IPS-18a (cell line): ENCODE data around the gene KLHL22.
"Not testable (repeated sequence)": the region's sequence is repeated elsewhere in the genome, so short reads cannot be mapped to it uniquely, and the experiment has no call there.

Experiments used
- H3K27ac ChIP-seq: one replicate; pipeline ENCODE4 v1.5.1; 2013; ENCODE audit warnings: low read length
- H3K27me3 ChIP-seq: one replicate; pipeline ENCODE4 v1.6.1; 2013; ENCODE audit warnings: mild to moderate bottlenecking, low read length; ENCODE audit not compliant: control insufficient read depth, insufficient read depth
- H3K36me3 ChIP-seq: one replicate; pipeline ENCODE4 v1.6.1; 2013; ENCODE audit warnings: low read depth, low read length; ENCODE audit not compliant: control insufficient read depth
- H3K4me1 ChIP-seq: one replicate; pipeline ENCODE4 v1.6.1; 2013; ENCODE audit warnings: low read depth, low read length; ENCODE audit not compliant: control insufficient read depth
- H3K4me3 ChIP-seq: one replicate; pipeline ENCODE4 v1.5.1; 2013; ENCODE audit warnings: low read length
- H3K9ac ChIP-seq: one replicate; pipeline ENCODE4 v1.6.1; 2013; ENCODE audit warnings: mild to moderate bottlenecking, low read length, moderate library complexity
- H3K9me3 ChIP-seq: one replicate; pipeline ENCODE4 v1.6.1; 2013; ENCODE audit warnings: low read depth, low read length; ENCODE audit not compliant: control insufficient read depth

Gene KLHL22

DNA sequence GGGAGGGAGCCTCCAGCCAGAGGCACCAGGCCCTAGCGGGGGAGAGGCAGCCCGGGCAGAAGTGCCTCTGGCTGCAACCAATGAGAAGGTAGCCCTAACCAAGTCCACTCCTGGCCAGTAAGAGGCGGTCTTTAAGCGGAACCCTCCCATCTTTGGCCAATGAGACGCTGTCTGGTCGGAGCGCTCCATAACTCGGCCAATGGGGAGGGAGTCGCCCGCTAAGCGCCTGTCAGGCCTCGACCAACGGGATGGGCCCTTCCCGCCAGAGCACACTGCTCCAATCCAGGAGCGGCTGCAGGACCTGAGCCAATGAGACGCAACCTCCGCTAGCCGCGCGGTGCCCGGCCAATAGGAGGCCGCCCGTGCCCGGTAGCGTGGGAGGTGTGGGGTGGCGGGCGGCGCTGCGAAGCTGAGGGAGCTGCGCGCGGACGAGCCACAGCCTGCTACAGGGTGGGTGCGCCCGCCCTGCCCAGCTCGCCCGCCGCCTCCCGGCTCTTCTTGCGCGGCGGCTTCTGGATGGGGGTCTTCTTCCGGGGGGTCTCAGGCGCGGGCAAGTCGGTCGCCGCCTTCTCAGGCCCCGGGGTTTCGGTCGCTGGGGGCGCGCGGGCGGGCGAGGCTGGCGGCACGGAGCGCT is 70.5 kb downstream of the KLHL22 start:
- H3K36me3 ChIP-seq: no peaks in the 10 kb centered on the region
- H3K4me3 ChIP-seq: no peak overlapping the region
- no peak overlapping the region for H3K27ac ChIP-seq
- H3K4me1 ChIP-seq: peaks cover 10% of the 10 kb centered on the region
- peaks cover 19% of the 10 kb centered on the region for H3K27me3 ChIP-seq
- no peak overlapping the region for H3K9ac ChIP-seq
- H3K9me3 ChIP-seq: no peaks in the 10 kb centered on the region

DNA sequence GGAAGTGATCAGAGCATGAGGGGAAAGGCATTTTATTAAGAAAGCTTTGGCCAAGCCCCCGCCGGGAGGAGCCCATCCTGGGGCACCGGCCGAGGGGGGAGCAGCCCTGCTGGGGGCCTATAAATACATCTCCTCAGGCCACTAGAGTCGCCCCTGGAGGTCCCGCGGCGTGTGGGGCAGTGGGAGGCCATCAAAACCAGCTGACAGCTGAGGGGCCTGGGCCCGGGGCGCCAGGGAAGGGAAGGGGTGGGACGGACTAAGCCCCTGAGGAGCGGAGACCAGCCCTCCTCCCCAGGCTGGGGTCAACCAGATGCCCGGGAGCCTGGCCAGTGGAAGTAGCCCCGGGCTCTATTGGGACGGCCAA is 71.0 kb downstream of the KLHL22 start:
- H3K4me1 ChIP-seq: peaks cover 7% of the 10 kb centered on the region
- H3K36me3 ChIP-seq: no peaks in the 10 kb centered on the region
- H3K27me3 ChIP-seq: peaks cover 14% of the 10 kb centered on the region
- no peak overlapping the region for H3K4me3 ChIP-seq
- H3K9ac ChIP-seq: no peak overlapping the region
- no peak overlapping the region for H3K27ac ChIP-seq
- H3K9me3 ChIP-seq: no peaks in the 10 kb centered on the region

DNA sequence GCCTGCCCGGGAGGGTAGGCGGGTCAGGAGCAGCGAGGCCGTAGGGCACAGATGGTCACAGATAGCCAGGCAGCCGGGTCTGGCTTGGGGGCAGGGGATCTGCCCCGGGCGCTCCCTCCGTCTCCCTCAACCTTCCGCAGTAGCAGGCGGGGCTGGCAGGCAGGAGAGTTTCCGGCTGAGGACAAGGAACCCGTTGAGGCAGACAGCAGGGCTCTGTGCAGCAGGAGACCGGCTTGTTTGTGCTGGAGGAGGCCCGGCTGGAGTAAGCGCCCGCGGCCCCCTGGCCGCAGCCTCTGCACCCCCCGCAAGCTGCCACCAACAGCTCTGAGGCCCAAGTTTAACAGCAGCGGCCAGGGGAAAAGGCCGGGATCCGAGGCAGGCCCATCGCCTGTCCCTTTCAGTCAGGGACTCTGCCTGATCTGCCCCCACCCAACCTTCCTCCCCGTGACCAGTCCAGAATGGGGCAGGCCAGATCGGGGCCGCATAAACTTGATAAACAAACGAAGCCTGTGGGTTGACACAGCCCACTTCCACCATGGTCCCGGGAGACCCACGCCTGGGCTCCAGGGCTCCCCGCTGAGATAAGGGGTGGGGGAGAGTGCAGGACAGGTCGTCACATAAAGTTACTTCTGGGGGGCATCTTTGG is 71.6 kb downstream of the KLHL22 start:
- Histone ChIP-seq H3K27ac (no peak overlapping the region), H3K4me3 (no peak overlapping the region), H3K9ac (no peak overlapping the region), H3K4me1 (peaks cover 7% of the 10 kb centered on the region), H3K36me3 (no peaks in the 10 kb centered on the region), H3K9me3 (no peaks in the 10 kb centered on the region), H3K27me3 (peaks cover 8% of the 10 kb centered on the region)

DNA sequence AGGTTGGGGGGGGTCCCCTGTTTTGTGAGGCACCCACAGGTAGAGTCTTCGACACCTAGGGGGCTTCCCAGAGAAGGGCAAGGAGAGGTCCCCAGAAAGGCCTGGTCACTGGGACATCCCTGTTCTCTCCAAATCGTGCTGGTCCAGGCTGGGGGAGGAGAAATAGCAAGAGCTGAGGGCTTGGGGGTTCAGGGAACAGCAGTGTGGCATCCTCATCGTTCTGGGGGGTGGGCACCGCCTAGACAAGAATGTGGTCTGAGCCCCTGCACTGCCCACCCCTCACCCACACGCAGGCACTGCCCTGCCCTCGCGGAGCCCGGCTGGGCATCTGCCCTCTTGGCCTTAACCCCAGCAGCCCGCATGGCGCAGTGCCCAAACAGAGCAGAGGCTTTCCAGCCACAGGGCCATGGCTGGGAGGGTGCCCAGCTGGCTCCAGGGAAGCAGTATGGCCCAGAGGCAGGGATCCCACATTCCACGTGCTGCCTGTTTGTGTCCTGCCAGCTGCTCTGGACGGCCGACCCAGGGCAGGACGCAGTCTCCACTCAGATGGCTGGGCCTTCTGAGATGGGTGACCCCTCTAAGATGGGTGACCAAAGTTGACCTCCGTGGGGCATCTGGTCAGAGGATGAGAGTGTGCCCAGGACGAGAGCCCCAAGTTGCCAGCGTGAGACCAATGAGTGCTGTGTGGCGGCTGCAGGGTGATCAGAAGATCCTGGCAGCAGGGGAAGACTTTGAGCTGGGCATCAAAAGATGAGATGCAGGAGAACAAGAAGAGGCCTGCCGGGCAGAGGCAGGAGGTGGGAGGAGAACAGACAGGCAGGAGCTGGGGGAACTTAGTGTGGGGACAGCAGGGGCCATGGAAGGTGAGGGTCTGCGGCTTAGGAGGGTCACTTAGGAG is 72.3 kb downstream of the KLHL22 start:
- Histone ChIP-seq H3K27ac (no peak overlapping the region), H3K4me1 (peaks cover 3% of the 10 kb centered on the region), H3K9me3 (no peaks in the 10 kb centered on the region), H3K36me3 (no peaks in the 10 kb centered on the region), H3K9ac (no peak overlapping the region), H3K4me3 (no peak overlapping the region), H3K27me3 (peaks cover under 1% of the 10 kb centered on the region)

DNA sequence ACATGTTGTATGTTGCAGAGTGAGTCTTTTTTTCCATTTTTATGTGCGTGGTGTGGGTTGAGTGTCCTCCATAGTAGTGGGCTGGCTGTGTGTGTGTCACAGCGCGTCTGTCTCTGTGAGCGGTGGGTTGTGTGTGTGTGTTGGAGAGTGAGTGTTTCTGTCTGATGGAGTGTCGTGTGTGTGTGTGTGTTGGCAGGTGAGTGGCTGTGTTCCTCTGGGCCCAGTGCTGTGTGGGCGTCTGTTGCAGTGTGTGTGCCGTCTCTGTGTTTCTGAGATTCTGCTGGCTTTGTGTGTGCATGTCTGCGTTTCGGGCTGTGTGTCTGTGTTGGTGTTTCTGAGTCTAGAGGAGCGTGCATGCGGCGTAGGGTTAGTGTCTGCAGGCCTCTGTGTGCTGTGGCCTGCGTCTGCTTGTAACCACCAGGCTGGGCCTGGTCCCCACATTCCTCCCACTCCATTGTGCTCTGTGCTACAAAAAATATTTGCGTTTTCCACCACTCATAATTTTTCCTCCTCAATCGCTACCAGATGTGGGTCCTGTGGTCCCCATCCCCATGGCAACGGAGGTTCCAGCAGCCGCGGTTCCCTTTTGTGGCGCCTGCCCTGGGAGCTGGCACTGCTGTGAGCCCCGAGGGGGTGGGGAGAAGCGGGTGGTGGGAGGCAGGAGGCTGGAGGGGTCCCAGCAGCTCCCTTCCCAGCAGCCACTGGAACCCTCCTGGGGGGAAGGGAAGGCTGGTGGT is 73.2 kb downstream of the KLHL22 start:
- peaks cover 3% of the 10 kb centered on the region for H3K4me1 ChIP-seq
- no peak overlapping the region for H3K27ac ChIP-seq
- H3K36me3 ChIP-seq: no peaks in the 10 kb centered on the region
- no peak overlapping the region for H3K9ac ChIP-seq
- no peaks in the 10 kb centered on the region for H3K27me3 ChIP-seq
- no peak overlapping the region for H3K4me3 ChIP-seq
- H3K9me3 ChIP-seq: no peaks in the 10 kb centered on the region

DNA sequence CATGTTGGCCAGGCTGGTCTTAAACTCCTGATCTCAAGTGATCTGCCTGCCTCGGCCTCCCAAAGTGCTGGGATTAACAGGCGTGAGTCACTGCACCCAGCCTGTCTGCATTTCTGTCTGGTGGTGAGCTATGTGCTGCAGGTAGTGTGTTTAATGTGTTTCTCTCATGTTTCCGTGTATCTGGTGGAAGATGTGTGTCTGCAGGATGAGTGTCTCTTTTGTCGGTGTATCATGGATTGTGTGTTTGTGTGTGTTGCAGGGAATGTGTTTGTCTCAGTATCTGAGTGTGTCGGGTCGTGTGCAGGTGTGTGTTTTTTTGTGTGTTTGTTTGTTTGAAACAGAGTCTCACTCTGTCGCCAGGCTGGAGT is 74.1 kb downstream of the KLHL22 start:
- no peaks in the 10 kb centered on the region for H3K36me3 ChIP-seq
- H3K4me3 ChIP-seq: no peak overlapping the region
- peaks cover 3% of the 10 kb centered on the region for H3K4me1 ChIP-seq
- no peaks in the 10 kb centered on the region for H3K9me3 ChIP-seq
- H3K27me3 ChIP-seq: no peaks in the 10 kb centered on the region
- H3K9ac ChIP-seq: no peak overlapping the region
- no peak overlapping the region for H3K27ac ChIP-seq

DNA sequence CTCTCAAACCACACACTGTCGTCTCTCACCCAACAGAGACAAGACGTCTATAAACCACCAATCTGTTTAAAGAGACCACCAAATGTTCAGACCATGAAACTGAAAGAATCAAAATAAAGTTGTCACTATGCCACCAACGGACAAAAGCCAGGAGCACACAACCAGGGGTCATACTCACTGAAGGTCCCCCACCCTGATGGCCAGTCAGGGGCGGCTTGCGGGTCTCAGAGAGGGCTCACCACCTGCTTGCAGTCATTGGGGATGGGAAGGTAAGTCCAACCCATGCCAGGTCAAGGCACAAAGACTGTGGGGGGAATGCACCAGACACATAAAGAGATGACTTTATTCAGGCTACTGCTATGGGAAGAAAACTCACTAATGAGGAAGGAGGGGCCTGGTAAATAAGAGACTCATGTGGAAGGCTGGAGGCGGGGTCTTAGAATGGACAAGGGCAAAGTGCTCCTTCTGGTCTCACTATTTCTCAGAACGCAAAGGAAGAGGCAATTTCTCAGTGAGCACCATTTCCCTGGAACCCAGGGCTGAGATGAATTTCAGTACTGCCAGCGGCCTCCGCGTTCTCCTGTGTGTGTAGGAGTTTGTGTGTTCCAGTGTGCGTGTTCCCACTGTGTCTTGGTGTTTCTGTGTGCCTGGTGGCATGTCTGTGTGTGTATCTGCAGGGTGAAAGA is 75.3 kb downstream of the KLHL22 start:
- H3K27ac ChIP-seq: no peak overlapping the region
- H3K36me3 ChIP-seq: no peaks in the 10 kb centered on the region
- no peak overlapping the region for H3K4me3 ChIP-seq
- H3K9me3 ChIP-seq: no peaks in the 10 kb centered on the region
- peaks cover 3% of the 10 kb centered on the region for H3K4me1 ChIP-seq
- no peak overlapping the region for H3K9ac ChIP-seq
- H3K27me3 ChIP-seq: no peaks in the 10 kb centered on the region

DNA sequence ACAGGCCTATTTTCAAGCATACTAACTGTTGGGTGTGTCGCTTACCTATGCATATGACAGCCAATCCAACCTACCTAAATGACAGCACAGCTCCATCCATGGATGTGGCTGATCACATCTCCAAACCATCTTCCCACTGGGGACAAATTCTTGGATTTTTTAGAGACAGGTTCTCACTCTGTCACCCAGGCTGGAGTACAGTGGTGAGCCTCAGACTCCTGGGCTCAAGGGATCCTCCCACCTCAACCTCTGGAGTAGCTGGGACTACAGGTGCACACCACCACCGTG is 76.0 kb downstream of the KLHL22 start:
- Histone ChIP-seq H3K36me3 (no peaks in the 10 kb centered on the region), H3K9ac (no peak overlapping the region), H3K27ac (no peak overlapping the region), H3K4me1 (peaks cover 3% of the 10 kb centered on the region), H3K27me3 (no peaks in the 10 kb centered on the region), H3K4me3 (no peak overlapping the region), H3K9me3 (no peaks in the 10 kb centered on the region)

DNA sequence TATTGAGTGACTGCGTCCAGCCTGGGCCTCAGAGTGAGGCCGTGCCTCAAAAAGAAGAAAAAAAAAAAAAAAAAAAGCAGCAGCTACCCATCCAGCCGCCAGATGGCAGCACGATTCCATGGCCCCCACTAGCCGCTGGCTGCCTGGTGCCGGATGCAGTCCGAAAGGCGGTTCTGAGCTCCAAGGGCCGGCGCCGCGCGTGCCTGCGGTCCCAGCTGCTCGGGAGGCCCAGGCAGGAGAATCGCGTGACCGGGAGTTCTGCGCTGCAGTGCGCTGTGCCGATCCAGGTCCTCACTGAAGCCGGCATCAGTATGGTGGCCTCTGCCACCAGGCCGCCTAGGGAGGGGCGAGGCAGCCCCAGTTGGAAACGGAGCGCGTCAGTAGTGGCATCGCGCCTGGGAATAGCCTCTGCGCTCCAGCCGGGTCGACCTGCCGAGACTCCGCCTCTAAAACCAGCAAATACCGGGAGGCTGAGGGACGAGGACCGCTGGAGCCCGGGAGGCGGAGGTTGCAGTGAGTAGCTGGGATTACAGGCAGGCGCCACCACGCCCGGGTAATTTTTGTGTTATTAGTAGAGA is 77.3 kb downstream of the KLHL22 start:
- Histone ChIP-seq H3K9me3 (no peaks in the 10 kb centered on the region), H3K9ac (no peak overlapping the region), H3K27ac (no peak overlapping the region), H3K27me3 (no peaks in the 10 kb centered on the region), H3K36me3 (no peaks in the 10 kb centered on the region), H3K4me1 (no peaks in the 10 kb centered on the region), H3K4me3 (peak overlapping the region; percentile 54)

DNA sequence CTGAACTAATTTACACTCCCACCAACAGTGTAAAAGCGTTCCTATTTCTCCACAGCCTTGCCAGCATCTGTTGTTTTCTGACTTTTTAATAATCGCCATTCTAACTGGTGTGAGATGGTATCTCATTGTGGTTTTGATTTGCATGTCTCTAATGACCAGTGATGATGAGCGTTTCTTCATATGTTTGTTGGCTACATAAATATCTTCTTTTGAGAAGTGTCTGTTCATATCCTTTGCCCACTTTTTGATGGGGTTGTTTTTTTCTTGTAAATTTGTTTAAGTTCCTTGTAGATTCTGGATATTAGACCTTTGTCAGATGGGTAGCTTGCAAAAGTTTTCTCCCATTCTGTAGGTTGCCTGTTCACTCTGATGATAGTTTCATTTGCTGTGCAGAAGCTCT is 79.9 kb downstream of the KLHL22 start:
- H3K9ac ChIP-seq, H3K4me3 ChIP-seq, H3K4me1 ChIP-seq, H3K27me3 ChIP-seq, H3K27ac ChIP-seq, H3K36me3 ChIP-seq, H3K9me3 ChIP-seq: not testable (repeated sequence)

DNA sequence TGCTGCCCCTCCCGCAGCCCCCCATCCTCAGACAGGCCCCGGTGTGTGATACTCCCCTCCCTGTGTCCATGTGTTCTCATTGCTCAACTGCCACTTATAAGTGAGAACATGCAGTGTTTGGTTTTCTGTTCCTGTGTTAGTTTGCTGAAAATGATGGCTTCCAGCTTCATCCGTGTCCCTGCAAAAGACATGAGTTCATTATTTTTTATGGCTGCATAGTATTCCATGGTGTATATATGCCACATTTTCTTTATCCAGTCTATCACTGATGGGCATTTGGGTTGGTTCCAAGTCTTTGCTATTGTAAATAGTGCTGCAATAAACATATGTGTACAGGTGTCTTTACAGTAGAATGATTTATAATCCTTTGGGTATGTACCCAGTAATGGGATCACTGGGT is 80.4 kb downstream of the KLHL22 start:
- H3K36me3 ChIP-seq, H3K9ac ChIP-seq: not testable (repeated sequence)

More for the DNA sequence above, 80.4 kb downstream of the KLHL22 start:
- not testable (repeated sequence) for H3K27me3 ChIP-seq, H3K27ac ChIP-seq, H3K4me3 ChIP-seq, H3K4me1 ChIP-seq, H3K9me3 ChIP-seq
